ENCODE data around the gene POM121L2. TPM values are rescaled to one million over a fixed set of nuclear protein-coding genes. Genes with fewer than 3 reads are reported as not detected.
"Not testable (repeated sequence)": the region's sequence is repeated elsewhere in the genome, so short reads cannot be mapped to it uniquely, and the experiment has no call there.

The POM121L2 gene
- total RNA-seq, 2 experiments from 2014 or later: not detected

DNA sequence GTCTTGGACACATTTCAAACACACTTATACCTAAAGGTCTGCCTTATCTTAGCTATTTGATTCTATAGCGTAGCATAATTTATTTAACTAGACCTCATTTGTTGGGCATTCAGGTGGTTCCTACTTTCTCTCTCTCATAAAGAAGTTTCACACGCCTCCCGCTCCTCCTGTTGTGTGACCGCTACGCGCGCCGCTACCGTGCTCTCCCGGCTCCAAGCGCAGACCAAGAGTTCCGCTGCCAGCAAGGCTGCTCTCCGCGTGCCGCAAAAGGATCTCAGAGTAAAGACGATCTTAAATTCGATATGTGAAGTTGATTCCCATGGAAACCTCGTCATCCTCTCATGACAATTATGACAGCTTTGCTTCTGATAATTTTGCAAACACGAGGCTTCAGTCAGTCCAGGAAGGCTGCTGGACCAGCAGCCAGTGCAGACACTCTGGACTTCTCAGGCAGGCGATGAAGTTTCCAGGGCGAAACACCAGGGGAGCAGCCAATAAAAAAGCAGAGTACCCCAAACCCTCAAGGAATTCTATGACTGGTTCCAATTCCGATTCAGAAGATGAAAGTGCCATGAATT lies 44.1 kb downstream of the POM121L2 start:
- ChIA-PET POLR2A (no interaction called here), CTCF (no interaction called here)
- intact Hi-C loops (cut with micrococcal nuclease): no loop called here
- TF ChIP-seq, protein P1, sequence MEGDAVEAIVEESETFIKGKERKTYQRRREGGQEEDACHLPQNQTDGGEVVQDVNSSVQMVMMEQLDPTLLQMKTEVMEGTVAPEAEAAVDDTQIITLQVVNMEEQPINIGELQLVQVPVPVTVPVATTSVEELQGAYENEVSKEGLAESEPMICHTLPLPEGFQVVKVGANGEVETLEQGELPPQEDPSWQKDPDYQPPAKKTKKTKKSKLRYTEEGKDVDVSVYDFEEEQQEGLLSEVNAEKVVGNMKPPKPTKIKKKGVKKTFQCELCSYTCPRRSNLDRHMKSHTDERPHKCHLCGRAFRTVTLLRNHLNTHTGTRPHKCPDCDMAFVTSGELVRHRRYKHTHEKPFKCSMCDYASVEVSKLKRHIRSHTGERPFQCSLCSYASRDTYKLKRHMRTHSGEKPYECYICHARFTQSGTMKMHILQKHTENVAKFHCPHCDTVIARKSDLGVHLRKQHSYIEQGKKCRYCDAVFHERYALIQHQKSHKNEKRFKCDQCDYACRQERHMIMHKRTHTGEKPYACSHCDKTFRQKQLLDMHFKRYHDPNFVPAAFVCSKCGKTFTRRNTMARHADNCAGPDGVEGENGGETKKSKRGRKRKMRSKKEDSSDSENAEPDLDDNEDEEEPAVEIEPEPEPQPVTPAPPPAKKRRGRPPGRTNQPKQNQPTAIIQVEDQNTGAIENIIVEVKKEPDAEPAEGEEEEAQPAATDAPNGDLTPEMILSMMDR (IDR thresholded peaks at IDR 0.05): no peak
- Mint-ChIP-seq H3K27ac (no peak overlapping the region), H3K4me1 (ENCODE audit: low read depth) (no peaks in the 10 kb centered on the region), H3K27me3 (peaks cover 41% of the 10 kb centered on the region), H3K4me3 (no peak overlapping the region), H3K36me3 (ENCODE audit: low read depth) (no peaks in the 10 kb centered on the region), H3K9me3 (no peaks in the 10 kb centered on the region)
- ATAC-seq (no peak), DNase-seq (no peak)

- H3K27ac Mint-ChIP-seq; H3K36me3 Mint-ChIP-seq (ENCODE audit: low read depth); H3K4me1 Mint-ChIP-seq (ENCODE audit: low read depth); ATAC-seq; POLR2A ChIA-PET; H3K4me3 Mint-ChIP-seq; DNase-seq; CTCF ChIA-PET; H3K9me3 Mint-ChIP-seq; intact Hi-C loops (cut with micrococcal nuclease): not testable (repeated sequence)
- peaks cover 39% of the 10 kb centered on the region for H3K27me3 Mint-ChIP-seq
Observed at GRCh38 chr6:27267003-27267402, 45.1 kb downstream of the POM121L2 start.

DNA sequence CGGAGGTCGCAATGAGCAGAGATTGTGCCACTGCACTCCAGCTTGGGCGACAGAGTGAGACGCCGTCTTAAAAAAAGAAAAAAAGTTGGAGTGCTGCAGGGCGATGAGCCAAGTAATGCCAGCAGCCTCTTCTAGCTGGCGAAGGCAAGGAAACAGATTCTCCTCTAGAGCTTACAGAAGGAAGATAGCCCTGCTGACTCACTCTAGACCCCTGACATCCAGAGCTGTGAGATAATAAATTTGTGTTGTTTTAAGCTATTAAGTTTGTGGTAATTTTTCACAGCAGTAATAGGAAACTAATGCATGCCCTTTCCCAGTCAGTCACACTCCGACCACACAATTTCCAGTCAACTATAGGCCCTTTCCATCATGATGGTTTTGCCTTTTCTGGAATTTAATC lies 48.2 kb downstream of the POM121L2 start:
- Mint-ChIP-seq H3K36me3 (ENCODE audit: low read depth) (no peaks in the 10 kb centered on the region), H3K4me3 (no peak overlapping the region), H3K27me3 (peaks cover 54% of the 10 kb centered on the region), H3K9me3 (no peaks in the 10 kb centered on the region), H3K4me1 (ENCODE audit: low read depth) (no peaks in the 10 kb centered on the region), H3K27ac (no peak overlapping the region)
- CTCF ChIA-PET: interaction anchor here (0.7 kb wide), 1 partner anchor 11 kb away, joined by 3 read pairs; no protein-coding TSS in a partner anchor
- ATAC-seq (no peak), DNase-seq (no peak)
- TF ChIP-seq, protein P1 (IDR thresholded peaks at IDR 0.05): no peak
- intact Hi-C loops (cut with micrococcal nuclease): no loop called here
- POLR2A ChIA-PET: no interaction called here

- H3K9me3 Mint-ChIP-seq: no peaks in the 10 kb centered on the region
- DNase-seq (no peak), ATAC-seq (no peak)
- H3K4me1 Mint-ChIP-seq (ENCODE audit: low read depth): no peaks in the 10 kb centered on the region
- intact Hi-C loops (cut with micrococcal nuclease): no loop called here
- H3K4me3 Mint-ChIP-seq: no peak overlapping the region
- H3K36me3 Mint-ChIP-seq (ENCODE audit: low read depth): no peaks in the 10 kb centered on the region
- ChIA-PET CTCF (interaction anchor here (0.8 to 1.3 kb wide), 2 partner anchors 9 to 20 kb away, joined by 3 read pairs; no protein-coding TSS in a partner anchor), POLR2A (interaction anchor here (1.6 kb wide), 2 partner anchors 9 to 35 kb away, joined by 3 to 4 read pairs; no protein-coding TSS in a partner anchor)
- peaks cover 59% of the 10 kb centered on the region for H3K27me3 Mint-ChIP-seq
- H3K27ac Mint-ChIP-seq: no peak overlapping the region
- TF ChIP-seq, protein P1 (IDR thresholded peaks at IDR 0.05): no peak
Observed at GRCh38 chr6:27260836-27261375, 51.2 kb downstream of the POM121L2 start.

- no peaks in the 10 kb centered on the region for H3K9me3 Mint-ChIP-seq
- ATAC-seq (no peak), DNase-seq (no peak)
- no peak overlapping the region for H3K27ac Mint-ChIP-seq
- ChIA-PET POLR2A (interaction anchor here (1.6 kb wide), 2 partner anchors 8 to 35 kb away, joined by 3 to 4 read pairs; no protein-coding TSS in a partner anchor), CTCF (interaction anchor here (0.8 to 1.3 kb wide), 2 partner anchors 9 to 19 kb away, joined by 3 read pairs; no protein-coding TSS in a partner anchor)
- no peak overlapping the region for H3K4me3 Mint-ChIP-seq
- TF ChIP-seq, protein P1 (IDR thresholded peaks at IDR 0.05): no peak
- no peaks in the 10 kb centered on the region for H3K4me1 Mint-ChIP-seq (ENCODE audit: low read depth)
- no peaks in the 10 kb centered on the region for H3K36me3 Mint-ChIP-seq (ENCODE audit: low read depth)
- intact Hi-C loops (cut with micrococcal nuclease): no loop called here
- H3K27me3 Mint-ChIP-seq: peaks cover 63% of the 10 kb centered on the region
Observed at GRCh38 chr6:27260369-27260768, 51.7 kb downstream of the POM121L2 start.

Other genes starting within 250 kb of the POM121L2 start
- 1 to 10 TPM in 1 of 2 experiments, under 1 TPM in 1; 0.65 to 1.9 TPM for gene PRSS16, start 64.6 kb downstream of the POM121L2 start, total RNA-seq
- 1 to 10 TPM; 2.8 to 4.5 TPM for gene ZNF391, start 76.5 kb upstream of the POM121L2 start, total RNA-seq
- 10 to 100 TPM; 10.4 to 11.5 TPM for gene ZNF184, start 160.8 kb upstream of the POM121L2 start, total RNA-seq